GM21737 (cell line): ENCODE data around the gene CYP24A1.
"Not testable (repeated sequence)": the region's sequence is repeated elsewhere in the genome, so short reads cannot be mapped to it uniquely, and the experiment has no call there.

Experiments
- ATAC-seq: cut with Tn5 transposase; IDR thresholded peaks from one replicate; pipeline ENCODE4 v1.9.1; 2021; ENCODE audit warnings: mild to moderate bottlenecking, moderate library complexity; ENCODE audit not compliant: unreplicated experiment

The CYP24A1 gene

DNA sequence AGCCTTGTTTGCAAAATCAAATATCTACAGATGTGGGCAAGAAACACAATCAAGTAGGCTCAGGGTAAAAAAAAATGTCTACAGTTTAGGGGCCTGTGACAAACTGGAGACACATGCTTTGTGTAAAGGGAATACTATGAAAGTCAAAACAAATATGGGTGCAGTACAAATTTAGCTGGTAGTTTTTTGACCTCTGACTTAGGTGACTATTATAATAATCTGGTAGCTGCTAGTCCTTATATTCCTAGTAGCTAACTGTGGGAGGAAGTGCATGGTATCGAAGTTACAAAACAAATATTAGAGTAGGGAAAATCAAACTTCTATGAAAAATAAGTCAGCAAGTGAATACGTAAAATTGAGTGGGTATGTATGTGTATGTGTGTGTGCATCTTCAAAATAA, 35.4 kb downstream of the CYP24A1 start:
- no peak for ATAC-seq

DNA sequence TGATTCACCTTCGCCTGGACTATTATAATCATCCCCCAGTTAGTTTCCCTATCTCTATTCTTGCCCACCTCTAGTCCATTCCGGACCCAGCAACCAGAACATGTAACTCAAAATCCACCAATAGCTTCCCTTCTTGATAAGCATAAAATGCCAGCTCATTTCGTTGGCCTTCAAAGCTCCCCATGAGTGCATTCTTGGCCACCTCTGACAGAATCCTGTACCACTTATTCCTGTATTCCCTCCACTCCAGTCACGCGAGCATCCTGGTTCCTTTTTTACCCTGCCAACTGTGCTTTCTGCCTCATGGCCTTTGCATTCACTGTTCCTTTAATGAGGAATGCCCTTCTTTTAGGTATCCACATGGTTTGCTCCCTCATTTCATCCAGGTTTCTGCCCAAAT, 36.7 kb downstream of the CYP24A1 start:
- ATAC-seq: no peak

DNA sequence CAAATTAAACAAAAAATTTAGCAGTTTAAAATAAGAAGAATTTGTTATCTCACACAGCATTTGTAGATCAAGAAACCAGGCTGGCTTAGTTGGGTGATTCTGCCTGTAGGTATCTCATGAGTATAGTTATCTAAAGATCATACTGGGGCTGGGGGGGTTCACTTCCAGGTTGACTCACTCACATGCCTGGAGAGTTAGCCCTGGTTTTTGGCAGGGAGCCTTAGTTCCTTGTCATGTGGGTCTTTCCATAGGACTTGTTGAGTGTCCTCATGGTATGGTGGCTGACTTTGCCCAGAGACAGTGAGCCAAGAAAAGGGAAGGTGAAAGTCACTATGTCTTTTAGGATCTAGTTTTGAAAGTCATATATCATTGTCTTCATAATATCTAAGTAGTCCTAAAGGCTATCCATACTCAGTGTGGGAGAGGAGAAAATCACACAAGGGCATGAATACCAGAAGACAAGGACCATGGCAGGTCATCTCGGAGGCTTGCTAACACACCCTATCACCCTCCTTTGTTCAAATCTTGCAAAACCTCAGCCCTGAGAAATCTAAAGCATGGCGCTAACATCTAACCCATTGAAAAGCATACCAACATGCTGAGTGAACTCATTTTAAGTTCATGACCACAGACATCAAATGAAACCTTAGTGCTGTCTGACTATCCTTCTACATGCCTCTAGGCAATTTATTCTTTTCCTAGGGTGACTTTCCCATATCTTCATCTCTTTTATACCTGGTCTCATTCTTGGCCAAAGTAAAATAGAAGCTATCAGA, 39.2 kb downstream of the CYP24A1 start:
- ATAC-seq: no peak

DNA sequence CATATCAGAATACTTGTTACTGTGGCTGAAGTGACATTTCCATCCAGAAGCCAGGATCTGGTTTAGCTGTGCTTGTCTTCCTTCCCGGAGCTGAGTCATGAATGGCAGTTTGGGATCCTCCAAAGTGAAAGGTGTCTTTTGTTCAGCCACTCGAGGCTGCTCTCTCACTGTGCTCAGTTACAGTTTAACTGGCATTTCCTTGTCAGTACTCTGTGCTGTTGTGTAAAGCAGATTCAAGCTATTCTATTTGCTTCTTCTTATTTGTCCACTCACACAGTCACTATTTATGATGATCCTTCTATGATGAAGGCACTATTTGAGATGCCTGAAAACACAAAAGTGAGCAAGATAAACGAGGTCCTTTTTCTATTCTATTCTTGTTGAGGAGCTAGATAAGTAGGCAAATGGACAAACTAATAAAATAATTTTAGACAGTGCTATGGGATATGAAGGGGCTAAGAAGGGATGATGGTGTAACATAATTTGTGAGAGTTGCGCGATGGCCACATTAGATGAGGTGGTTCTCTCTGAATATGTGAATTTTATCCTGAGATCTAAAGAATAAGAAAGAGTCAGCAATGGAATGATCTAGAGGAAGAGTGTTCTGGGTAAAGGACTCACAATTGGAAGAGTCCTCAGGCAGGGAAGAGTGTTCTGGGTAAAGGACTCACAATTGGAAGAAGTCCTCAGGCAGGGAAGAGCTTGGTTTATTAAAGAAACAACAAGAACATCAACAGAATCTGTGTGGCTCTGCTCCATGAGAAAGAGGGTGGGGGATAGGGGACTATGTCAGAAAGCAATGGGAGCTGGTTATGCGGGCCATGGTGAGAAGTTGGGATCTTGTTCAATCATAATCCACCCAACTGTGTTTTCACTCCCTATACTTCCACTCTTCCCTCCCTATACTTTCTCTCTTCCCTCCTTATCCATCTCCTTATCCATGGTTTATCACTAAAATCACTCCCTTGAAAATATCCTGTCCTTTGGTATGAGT, 40.1 kb downstream of the CYP24A1 start:
- ATAC-seq: no peak

DNA sequence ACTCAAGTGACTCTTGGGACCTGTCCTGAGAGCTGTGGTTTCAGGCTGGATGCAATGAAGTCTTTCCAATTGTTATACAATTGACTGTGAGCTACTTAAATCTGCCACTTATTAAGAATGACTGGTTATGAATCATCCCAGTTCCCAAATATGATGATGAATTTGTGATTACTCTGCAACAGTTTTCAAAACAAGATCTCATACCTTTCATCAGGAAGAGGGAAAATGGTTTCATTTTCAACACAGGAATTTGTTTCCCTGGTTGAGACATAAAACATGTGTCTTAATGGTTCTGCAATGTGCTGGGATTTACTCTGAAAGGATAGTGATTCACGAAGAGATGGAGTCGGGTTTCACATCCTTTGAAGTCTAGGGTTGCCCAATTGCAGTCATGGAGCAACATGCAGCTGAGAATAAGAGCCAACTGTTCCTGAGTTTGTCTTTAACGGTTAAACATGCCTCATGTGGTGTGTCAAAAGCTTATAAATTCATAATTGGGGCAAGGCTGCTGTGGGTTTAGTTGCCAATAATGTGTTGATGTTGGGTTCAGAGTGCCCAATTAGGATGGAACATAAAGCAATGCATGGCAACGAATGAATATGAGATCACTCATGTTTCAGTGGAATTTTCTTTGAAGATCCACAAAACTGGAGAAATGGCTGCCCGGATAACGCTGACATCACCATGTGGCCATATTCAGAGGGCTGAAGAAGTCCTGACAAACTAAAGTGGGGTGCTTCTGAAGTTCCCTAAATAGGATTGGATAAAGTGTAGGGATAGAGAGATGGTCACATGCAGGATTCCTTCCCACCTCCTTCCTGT, 41.0 kb downstream of the CYP24A1 start:
- no peak for ATAC-seq

DNA sequence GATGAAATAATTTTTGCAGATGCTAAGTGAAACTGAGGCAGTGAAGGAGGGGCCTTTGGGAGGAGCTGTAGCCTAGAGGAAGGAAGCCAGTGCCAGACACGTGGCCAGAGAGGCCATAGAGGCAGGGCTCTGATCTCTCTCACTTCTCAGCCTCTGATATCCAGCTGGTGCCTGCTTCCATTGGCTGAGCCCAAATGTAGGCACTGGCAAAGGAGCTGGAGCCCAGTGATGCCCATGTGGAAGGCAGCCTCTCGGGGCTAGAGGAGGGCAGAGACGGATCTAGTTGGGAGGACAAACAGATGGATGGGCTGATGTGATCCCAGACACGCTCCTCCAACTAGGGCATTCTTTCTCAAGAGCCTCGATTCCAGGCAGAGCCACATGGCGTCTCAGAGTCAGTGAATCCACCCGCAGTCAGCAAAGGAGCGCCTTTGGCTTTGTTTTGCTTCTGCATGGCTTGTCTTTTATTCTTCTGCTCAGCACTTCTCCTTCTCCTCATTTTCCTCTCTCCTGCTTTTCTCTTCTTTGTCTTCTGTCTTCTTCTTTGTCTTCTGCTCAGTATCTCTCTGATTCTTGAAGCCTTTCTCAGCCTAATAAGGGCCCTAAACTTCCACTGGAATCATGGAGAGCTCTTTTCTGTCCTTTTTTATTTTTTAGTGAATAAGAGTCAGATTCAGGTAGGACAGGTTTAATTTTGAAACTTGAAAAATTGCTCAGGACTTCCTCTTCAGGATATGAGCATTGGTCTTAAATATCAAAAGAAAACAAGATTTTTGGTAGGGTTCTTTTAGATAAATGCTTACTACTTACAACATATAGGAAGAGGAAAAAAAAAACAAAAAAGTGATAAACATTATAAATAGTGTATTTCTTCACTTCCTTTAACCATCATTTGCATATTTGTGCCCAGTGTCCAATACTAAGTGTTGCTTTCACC, 41.8 kb downstream of the CYP24A1 start:
- no peak for ATAC-seq

DNA sequence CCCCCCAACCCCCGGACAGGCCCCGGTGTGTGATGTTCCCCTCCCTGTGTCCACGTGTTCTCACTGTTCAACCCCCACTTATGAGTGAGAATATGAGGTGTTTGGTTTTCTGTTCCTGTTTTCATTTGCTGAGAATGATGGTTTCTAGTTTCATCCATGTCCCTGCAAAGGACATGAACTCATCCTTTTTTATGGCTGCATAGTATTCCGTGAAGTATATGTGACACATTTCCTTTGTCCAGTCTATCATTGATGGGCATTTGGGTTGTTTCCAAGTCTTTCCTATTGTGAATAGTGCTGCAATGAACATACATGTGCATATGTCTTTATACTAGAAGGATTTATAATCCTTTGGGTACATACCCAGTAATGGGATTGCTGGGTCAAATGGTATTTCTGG, 42.7 kb downstream of the CYP24A1 start:
- not testable (repeated sequence) for ATAC-seq

DNA sequence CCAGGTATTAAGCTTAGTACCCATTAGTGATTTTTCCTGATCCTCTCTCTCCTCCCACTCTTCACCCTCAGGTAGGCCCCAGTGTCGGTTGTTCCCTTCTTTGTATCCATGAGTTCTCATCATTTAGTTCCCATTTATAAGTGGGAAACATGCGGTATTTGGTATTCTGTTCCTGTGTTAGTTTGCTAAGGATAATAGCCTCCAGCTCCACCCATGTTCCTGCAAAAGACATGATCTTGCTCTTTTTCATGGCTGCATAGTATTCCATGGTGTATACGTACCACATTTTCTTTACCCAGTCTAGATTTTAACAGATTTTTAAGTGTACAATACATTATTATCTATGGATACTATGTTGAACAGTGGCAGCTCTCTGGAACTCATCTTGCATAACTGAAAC, 44.4 kb downstream of the CYP24A1 start:
- no peak for ATAC-seq

DNA sequence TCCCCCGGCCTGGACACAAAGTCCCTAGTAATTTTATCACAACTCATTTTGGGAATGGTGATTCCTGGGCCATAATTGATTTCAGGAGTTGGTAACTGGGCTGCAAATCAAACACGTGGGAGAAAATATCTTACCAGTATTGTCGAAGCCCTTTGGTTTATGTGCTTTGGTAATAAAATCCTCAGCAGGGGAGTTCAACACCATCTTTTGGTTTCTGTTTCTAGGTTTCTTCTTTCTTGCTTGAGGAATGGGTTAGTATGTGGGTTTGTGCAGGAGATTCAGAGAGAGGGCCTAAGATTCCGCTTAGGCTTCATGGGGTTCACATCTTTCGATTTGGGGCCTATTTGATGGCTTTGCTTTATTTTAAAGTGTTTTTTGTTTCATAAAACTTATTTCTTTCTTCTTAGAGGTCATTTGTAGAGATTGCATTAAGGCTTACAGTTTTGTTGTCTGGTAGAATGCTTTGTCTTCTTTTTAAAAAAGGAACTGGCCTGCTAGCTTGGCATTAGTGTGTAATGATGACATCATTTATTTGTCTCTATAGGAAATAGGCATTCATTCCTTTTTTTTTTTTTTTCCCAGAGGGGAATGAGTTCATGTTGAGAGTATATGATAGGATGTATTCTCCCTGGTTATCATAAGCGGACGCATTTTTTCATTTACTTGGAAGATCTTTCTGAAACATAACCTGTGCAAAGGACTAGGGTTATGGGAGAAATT, 45.8 kb downstream of the CYP24A1 start:
- ATAC-seq: no peak

DNA sequence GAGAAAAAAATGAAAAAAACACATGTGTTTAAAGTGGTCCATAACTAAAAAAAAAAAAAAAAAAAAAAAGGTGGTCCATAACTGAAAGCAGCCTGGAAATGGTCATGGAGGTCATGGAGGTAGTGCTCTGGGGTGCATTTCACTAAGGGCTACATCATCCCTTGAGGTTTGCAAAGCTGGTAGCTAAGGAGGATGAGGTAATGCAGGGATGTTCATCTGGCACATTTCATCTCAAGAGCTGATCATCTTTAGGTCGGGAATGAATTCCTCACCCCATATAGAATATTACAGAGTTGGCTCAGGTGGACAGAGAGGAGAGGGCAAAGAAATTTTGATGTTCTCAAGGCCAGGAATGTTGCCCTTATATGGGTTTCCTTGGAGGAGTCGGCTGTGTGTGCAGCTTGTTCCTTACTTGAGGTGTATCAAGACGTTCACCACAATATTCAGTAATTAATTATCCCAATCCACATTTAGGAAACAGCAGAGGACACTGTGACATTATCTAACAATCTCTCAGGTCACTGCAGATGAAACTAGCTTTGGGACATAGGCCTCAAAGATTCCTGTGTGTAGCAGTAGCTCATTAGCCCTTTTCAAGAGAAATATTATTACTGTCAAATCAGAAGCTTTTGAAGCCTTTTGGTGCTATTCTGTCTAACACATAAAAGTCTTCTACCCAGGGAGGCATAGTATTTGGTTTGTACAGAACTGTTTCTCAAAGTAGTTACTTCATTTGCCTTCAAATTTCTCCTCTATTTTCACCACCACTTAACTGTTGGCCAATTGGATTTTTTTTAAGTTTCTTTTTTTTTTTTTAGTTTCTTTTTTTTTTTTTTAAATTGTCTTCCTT, 46.8 kb downstream of the CYP24A1 start:
- ATAC-seq: no peak

DNA sequence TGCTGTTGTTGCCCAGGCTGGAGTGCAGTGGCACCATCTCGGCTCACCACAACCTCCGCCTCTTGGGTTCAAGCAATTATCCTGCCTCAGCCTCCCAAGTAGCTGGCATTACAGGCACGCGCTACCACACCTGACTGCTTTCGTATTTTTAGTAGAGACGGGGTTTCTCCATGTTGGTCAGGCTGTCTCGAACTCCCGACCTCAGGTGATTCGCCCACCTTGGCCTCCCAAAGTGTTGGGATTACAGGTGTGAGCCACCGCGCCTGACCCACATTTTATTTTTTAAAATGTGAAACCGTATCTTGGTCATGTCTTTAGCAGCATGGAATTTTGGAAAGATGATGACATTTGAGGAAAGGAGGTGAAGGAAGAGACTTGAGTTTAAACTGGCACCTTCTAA, 47.5 kb downstream of the CYP24A1 start:
- ATAC-seq: not testable (repeated sequence)

DNA sequence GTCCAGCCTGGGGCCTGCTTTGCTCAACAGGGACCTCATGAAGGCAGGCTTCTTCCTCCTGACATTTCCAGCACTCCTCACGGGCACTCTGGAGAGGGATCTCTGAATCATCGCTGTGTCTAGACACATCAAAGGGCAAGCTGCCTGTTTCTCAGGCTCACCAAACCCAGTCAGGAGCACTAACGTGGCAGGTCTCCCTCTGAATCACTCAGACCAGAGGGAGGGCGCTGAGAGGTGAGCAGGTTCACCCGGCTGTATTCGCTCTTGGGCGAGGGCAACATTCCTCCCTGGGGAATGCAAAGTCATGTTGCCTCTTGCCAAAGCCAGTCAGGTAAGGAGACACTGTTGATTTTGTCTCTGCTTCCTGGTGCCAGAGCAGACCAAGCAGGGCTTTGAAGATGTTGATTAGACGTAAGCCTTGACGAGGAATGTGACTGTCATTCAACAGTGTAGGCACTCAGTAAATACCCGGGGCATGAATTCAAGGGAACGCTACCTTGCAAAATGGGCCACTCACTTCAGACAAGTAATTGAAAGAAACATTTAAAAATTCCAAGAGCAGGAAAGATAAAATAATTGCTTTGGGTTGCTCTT, 50.1 kb downstream of the CYP24A1 start:
- ATAC-seq: no peak

DNA sequence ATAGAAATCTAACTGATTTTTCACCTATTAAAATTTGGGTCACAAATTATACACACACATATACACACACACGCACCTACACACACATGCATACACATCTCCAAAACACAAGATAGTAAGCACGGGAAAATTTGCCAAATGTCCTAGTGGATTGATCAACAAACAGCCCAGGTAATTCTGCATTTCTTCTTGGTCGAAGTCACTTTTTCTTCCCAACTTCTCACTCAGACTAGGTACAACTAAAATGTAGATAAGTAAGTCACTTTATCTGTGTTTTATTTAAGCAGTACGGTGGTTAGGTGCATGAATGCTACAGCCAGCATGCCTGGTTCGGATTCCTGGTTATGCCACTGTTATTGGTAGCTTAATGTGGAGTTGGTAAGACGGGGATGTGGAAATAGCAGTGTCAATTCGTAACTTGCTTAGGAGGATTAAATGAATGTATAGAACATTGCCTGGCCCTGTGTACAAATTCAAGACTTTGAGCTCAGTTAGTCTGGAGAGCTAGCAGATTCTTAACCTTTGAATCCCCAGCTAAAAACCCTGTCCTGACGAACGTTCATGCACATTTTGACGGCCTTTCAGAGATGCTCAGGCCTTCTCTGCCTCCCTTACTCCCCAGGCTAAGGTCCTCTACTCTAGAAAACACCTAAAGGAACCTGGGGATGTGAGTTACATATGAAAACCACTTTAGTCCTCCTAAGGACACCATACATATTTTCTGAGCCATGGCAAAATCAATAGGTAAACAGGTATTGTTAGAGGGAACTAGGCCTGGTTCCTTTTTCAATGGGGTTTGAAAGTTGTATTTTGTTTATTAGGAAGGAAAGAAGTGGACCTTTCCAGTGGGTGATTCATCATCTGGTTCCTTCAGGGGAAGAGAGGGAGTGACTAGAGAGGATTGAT, 50.9 kb downstream of the CYP24A1 start:
- no peak for ATAC-seq

DNA sequence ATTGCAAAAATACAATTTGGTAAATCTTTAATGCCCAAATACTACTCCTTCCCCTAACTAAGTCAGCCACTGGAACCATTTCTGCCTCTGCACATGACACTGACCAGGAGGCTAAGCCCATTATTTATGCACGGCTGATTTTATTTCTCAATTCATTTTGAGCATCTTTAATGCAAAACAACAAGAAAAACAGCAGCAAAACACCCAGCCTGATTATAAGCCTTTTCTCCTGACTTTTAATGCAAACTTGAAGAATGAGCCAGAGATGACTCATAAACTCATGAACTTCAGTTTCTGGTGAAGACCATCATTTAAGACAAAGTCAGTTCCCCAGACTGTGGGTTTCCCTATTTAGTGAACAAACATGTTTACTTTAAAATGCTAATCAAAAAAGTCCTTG, 51.6 kb downstream of the CYP24A1 start:
- no peak for ATAC-seq

DNA sequence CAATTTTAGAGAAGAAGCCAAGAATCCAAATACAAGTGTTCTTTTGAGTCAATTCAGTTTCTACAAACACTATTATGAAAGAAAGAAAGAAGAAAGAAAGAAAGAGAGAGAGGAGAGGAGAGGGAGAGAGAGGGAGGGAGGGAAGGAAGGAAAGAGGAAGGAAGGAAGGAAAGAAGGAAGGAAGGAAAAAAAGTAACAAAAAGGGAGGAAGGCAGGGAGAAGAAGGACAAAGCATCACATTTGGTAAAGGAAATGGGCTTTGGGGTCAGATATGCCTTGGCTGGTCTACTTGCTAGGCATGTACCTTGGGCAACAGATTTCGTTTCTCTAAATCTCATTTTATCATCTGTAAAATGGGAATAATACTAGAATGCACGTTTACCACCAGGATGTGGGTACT, 54.0 kb downstream of the CYP24A1 start:
- no peak for ATAC-seq

DNA sequence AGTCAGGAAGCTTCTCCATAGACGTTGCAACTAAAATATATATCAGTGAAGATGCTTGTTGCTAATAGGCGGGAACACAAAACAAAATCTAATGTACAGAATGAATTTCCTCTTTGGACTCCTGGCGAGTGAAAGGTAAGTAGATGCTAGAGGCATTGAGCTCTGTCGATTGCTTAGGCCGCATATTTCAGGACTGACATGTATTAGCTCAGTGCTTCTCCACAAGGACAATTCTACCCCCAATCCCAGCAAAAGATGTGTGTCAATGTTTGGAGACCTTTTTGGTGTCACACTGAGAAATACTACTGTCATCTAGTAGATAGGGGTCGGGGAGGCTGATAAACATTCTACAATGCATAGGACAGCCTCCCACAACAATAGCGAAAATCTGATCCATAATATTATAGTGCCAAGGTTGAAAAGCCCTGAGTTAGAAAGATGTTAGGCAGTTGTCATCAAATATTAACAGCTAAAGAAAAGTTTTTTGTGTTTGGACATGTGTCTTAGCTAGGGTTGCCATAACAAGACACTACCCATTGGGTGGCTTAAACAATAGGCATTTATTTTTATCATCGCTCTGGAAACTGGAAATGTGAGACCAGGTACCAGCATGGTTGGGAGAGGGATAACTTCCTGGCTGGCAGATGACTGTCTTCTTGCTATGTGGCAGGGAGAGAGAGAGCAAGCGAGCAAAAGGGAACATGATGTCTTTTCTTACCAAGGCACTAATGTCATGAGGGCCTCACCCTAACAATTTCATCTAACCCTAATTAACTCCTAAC, 55.4 kb downstream of the CYP24A1 start:
- no peak for ATAC-seq
